Central memory CD4-positive, alpha-beta T cell (primary cell): ENCODE data around the gene MORN1.

Experiments used
- DNase-seq: peaks from one replicate; pipeline ENCODE4 v3.0.0; 2022

Gene MORN1

GRCh38 chr1:2372551-2373490, 18.5 kb downstream of the MORN1 start:
- DNase-seq: no peak

- no peak for DNase-seq
Observed at GRCh38 chr1:2368053-2368744, 23.2 kb downstream of the MORN1 start.

- no peak for DNase-seq
Observed at GRCh38 chr1:2363847-2364513, 27.4 kb downstream of the MORN1 start.

GRCh38 chr1:2360588-2361364, 30.6 kb downstream of the MORN1 start:
- DNase-seq: no peak

- no peak for DNase-seq
Observed at GRCh38 chr1:2358651-2359640, 32.4 kb downstream of the MORN1 start.

GRCh38 chr1:2358072-2358471, 33.3 kb downstream of the MORN1 start:
- no peak for DNase-seq

- DNase-seq: no peak
Observed at GRCh38 chr1:2356911-2357845, 34.2 kb downstream of the MORN1 start.

- DNase-seq: no peak
Observed at GRCh38 chr1:2356401-2356800, 35.0 kb downstream of the MORN1 start.

GRCh38 chr1:2355373-2356261, 35.7 kb downstream of the MORN1 start:
- no peak for DNase-seq

GRCh38 chr1:2354511-2355372, 36.6 kb downstream of the MORN1 start:
- no peak for DNase-seq

GRCh38 chr1:2353551-2354438, 37.6 kb downstream of the MORN1 start:
- DNase-seq: no peak

GRCh38 chr1:2352897-2353550, 38.3 kb downstream of the MORN1 start:
- DNase-seq: no peak

- DNase-seq: no peak
Observed at GRCh38 chr1:2352341-2352896, 38.9 kb downstream of the MORN1 start.

GRCh38 chr1:2351723-2352122, 39.6 kb downstream of the MORN1 start:
- DNase-seq: no peak

- DNase-seq: no peak
Observed at GRCh38 chr1:2350911-2351655, 40.3 kb downstream of the MORN1 start.
